Measurements from ENCODE around the gene GNG7.
"Not testable (repeated sequence)": the region's sequence is repeated elsewhere in the genome, so short reads cannot be mapped to it uniquely, and the experiment has no call there.

Gene GNG7

GRCh38 chr19:2726160-2726855, 23.8 kb upstream of the GNG7 start:
- no peak for DNase-seq

GRCh38 chr19:2724148-2724557, 21.7 kb upstream of the GNG7 start:
- no peak for DNase-seq

DNA sequence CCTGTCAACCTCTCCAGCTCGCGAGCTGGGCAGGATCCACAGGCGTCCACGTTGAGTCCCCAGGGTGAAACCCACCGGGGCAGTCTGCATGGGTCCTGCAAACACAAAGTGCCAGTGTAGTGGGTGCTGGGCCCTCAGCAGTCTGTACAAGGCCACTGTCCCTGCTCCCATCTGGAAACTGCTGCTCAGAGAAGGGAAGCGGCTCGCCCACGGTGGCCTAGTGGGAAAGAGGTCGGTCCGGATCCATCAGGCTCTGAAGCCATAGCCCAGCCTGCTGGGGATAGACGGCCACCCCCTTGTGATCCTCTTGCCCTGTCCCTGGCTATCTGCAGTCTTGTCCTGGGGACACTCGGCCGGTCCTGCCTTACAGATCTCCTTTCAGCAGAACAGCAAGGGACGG, 21.3 kb upstream of the GNG7 start:
- DNase-seq, result no peak

GRCh38 chr19:2723345-2723715, 20.8 kb upstream of the GNG7 start:
- DNase-seq, result no peak

GRCh38 chr19:2722541-2723344, 20.2 kb upstream of the GNG7 start:
- DNase-seq, result no peak

GRCh38 chr19:2721570-2722540, 19.4 kb upstream of the GNG7 start:
- DNase-seq, result no peak

GRCh38 chr19:2720777-2721569, 18.5 kb upstream of the GNG7 start, which contains the start of gene DIRAS1:
Gene DIRAS1 (minus strand): TSS chr19:2721372. CDS start chr19:2717806, 3,566 bp downstream.
- DNase-seq, result no peak

DNA sequence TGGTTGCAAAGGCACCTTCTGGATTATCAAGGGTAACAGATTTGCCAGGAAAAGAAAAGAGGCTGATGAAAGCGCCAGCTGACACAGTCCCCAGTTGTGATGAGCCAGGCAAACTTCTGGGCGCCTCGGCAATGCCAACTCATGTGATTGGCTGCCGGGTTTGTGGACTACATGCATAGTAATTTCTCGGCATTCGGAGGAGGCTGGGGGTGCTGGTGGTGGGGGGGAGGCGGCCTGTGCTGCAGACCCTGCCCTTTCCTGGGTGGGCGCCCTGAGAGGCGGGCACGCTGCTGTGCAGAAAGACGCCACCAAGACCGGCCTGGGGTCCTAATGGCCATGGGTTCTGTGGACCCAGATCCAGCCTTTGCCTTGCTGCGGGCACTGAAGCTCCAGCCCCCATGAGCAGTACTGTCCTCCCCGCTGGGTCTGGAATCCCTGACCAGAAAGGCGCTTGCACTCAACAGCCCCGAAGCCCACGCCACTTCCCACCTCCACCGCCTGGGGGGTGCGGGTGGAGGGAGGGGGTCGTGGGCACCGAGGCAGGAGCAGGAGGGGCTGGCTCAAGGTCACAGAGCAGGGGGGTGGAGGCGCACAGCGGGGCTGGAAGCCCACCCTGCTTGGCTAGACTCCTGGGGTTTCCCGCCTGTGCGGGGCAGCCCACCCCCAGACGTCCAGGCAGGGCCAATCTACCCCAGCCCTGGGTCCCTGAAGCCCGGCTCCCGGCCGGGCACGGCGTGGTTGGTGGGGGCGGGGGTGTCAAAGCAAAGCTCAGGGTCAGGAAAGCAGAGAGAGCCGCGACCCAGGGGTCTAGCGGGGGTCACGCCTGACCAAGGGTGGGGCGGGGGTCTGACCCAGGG, 17.7 kb upstream of the GNG7 start:
- no peak for DNase-seq

GRCh38 chr19:2719232-2719735, 16.8 kb upstream of the GNG7 start:
- no peak for DNase-seq

DNA sequence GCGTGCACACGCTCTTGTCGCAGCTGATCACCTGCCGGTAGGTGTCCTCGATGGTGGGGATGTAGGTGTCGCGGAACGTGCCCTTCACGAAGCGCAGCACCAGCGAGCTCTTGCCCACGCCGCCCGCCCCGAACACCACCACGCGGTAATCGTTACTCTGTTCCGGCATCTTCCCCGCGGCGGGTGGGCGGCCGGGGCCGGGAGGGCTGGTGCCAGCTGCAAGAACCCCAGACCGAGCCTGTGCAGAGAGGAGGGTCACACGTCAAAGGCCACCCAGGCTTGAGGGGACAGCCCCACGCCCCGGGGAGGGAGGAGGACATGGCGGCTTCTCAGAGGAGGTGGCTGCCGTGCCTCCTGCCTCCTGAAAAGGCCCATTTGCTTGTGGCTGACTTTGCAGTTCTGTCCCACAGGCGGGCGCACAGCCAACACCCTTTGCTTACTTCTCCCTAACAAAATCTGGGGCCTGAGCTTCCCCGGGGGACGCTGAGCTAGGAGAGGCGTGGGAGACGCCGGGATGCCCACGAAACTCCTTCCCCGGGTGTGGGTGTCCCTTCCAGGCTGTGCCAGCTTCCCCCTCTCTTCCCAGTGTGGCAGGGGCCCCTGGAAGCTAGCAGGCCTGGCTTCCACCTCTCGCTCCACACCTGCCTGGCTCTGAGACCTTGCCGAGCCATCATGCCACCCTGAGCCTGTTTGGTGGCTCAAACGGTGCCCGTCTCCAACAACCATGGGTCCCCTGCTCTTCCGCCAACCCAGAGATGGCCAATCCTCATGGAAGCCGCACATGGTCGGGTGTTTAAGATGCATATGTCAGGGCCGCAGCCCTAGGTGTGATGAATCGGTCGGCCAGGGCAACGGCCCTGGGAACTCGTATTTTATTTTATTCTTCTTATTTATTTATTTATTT, 15.4 kb upstream of the GNG7 start:
- no peak for DNase-seq

DNA sequence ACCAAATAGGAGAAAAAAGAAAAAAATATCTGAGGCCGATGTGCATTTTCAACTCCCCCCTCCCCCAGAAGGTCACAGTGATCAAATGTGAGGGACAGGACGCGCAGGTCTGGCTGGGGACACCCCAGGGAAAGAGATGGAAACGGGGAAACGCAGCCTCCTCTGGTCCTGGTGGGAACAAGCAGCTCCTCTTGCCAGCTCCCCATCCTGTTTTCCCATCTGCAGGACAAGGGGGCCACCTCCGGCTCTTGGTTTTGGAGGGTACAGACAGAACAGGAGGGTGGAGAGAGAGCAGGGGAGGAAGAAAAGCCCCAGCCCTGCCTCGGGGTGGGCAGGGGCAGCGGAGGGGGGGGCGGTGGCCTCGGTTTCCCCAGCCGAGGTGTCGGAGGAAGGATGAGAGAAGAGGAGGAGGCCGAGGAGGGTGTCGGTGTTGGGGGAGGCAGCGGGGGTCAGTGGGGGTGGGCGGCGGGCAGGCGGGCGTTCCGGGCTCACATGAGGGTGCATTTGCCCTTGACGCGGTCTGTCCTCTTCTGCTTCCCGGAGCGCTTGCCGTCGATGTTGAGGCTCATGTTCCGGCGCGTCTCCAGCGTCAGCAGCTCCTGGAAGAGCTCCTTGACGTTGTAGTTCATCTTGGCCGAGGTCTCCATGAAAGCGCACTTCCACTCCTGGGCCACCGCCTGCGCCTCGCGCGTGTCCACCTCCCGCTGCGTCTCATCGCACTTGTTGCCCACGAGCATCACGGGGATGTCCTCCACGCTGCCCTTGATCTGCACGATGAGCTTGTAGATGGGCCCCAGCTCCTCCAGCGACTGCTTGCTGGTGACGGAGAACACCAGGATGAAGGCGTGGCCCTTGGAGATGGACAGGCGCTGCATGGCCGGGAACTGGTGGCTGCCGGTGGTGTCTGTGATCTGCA, 14.5 kb upstream of the GNG7 start:
- no peak for DNase-seq

DNA sequence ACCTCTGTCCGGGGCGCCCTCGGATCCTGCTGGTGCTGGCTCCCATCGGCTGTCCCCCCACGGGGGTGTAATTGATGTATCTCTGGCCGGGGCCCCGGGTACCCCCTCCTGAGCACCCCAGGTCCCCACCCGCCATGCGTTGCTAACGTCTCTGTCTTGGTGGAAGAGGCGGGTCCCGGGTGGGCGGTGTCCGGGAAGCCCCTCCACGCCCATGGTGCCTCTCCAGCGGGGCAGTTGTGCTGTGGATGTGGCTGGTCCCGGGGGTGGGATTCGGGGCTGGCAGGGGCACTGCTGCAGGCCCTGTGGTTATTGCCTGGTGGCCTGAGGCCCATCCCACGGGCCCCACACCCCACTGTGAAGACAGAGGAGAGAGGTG, 13.8 kb upstream of the GNG7 start:
- no peak for DNase-seq

DNA sequence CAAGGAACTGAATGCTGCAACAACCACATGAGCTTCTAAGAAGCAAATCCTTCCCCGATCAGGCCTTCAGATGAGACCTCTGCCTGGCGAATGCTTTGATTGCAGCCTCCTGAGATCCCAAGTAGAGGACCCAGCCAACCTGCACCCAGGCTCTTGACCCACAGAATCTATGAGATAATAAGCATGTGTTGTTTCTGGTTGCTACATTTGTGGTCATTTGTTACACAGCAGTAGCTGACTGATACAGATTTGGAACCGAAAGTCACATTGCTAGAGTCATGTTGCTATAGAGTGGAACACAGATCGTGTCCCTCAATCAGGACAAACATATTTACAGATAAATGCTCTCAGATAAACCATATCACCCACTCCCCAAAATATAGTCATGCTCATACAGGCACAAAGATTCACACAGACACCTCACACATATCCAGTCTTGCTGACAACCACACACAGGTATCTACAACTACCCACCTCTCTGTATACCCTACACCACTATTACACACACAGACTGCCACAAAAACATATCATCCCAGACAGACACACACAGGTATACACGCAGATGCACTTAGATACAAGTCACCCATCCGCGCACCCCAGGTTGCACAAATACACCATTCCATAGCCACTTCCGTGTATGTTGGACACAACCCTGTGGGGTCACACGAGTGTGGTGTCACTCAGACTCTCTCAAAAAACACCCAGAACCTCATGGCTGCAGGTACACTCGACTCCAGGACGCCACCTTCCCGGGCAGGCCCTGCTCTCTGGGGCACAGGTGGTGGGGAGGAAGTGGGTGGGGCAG, 13.2 kb upstream of the GNG7 start:
- DNase-seq, result no peak

DNA sequence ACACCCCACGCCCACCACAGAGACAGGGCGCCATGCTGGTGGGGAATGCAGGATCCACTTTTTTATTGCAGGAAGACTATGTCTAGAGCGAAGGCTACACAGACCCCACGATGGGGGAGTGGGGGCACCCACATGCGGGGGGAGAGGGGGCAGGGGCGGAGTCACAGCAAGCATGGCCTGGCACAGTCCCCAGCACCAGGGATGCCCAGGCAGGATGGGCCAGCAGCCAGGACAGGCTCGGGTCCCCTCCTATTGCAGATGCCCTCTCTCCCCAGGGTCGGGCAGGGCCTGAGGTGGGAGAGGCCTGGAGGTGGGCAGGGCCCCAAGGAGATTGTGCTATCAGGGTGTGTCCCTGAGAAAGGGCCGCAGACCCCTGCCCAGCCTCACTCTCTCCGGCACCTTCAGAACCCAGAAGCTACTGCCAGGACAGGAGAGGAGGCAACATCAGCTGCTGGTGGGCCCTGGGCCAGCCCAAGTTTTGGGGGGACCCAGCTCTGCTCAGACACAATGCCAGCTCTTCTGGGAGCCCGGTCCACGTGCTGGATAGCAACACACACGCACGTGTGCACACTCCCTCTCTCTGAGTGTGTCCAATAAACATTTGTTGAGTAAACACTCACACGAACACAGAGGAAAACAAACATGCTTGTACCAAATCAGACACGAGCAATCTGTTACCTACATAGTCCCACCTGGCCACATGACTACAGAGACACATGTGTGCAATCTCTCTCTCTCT, 12.2 kb upstream of the GNG7 start:
- no peak for DNase-seq

GRCh38 chr19:2714102-2714501, 11.6 kb upstream of the GNG7 start:
- not testable (repeated sequence) for DNase-seq

- not testable (repeated sequence) for DNase-seq
Observed at GRCh38 chr19:2713170-2713569, 10.7 kb upstream of the GNG7 start.

DNA sequence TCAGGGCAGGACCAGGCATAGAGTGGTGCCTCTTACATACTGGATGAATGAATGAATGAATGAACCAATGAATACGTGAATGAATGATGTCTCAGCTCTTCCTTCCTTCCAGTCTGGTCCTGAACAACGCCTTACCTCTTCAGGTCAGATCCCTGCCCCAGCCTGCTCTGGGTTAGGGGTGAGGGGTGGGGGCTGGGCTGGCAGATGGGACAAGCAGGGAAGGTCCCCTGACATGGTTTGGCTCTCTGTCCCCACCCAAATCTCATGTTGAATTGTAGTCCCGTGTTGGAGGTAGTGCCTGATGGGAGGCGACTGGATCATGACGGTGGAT, 9.3 kb upstream of the GNG7 start:
- no peak for DNase-seq

Measured in NCI-H2171 treated with DMSO at 0.1 percent for 48 hours (cell line).